Measurements from ENCODE around the gene YIF1A. TPM values are rescaled to one million over a fixed set of nuclear protein-coding genes. Genes with fewer than 3 reads are reported as not detected.
A peak's percentile ranks its signal among the peaks of the same experiment; 100 is the strongest.

The YIF1A gene
- polyA plus RNA-seq, 1 donor from 2014 or later: 51.2 TPM

GRCh38 chr11:66267039-66267378 lies 21.9 kb downstream of the YIF1A start:
- Histone ChIP-seq H3F3A (ENCODE audit: insufficient read depth, low read length, poor library complexity, severe bottlenecking) (no peaks in the 10 kb centered on the region), H3K27me3 (ENCODE audit: insufficient read depth, low read depth, low read length) (no peaks in the 10 kb centered on the region), H3K79me2 (replicated peaks; ENCODE audit: insufficient read depth, low read length) (peaks cover 20% of the 10 kb centered on the region), H3K27ac (ENCODE audit: low read length) (peak overlapping the region; percentile 92), H3K9me2 (ENCODE audit: insufficient read depth, low read length) (no peaks in the 10 kb centered on the region), H3K36me3 (ENCODE audit: insufficient read depth, low read length) (no peaks in the 10 kb centered on the region), H3K9ac (ENCODE audit: low read length) (peak overlapping the region; percentile 57), H3K4me3 (ENCODE audit: low read length) (peak overlapping the region; percentile 92), H3K4me2 (ENCODE audit: low read length) (no peak overlapping the region), H2AFZ (ENCODE audit: low read depth, low read length) (no peak overlapping the region), H4K20me1 (ENCODE audit: insufficient read depth) (no peaks in the 10 kb centered on the region), H3K9me3 (ENCODE audit: low read length) (no peaks in the 10 kb centered on the region)
- no peak for TF ChIP-seq MXI1 (conservative IDR thresholded peaks at IDR 0.05; ENCODE audit: poor library complexity, severe bottlenecking)
- no peak for TF ChIP-seq TAF1 (IDR thresholded peaks at IDR 0.05; ENCODE audit: low read depth)
- TF ChIP-seq SMC3 (conservative IDR thresholded peaks at IDR 0.05; ENCODE audit: poor library complexity): no peak
- no peak for TF ChIP-seq POLR2AphosphoS5 (IDR thresholded peaks at IDR 0.05)
- no peak for TF ChIP-seq RAD21 (conservative IDR thresholded peaks at IDR 0.05)
- no peak for TF ChIP-seq EP300 (conservative IDR thresholded peaks at IDR 0.05; ENCODE audit: poor library complexity, severe bottlenecking)
- TF ChIP-seq, protein P1, sequence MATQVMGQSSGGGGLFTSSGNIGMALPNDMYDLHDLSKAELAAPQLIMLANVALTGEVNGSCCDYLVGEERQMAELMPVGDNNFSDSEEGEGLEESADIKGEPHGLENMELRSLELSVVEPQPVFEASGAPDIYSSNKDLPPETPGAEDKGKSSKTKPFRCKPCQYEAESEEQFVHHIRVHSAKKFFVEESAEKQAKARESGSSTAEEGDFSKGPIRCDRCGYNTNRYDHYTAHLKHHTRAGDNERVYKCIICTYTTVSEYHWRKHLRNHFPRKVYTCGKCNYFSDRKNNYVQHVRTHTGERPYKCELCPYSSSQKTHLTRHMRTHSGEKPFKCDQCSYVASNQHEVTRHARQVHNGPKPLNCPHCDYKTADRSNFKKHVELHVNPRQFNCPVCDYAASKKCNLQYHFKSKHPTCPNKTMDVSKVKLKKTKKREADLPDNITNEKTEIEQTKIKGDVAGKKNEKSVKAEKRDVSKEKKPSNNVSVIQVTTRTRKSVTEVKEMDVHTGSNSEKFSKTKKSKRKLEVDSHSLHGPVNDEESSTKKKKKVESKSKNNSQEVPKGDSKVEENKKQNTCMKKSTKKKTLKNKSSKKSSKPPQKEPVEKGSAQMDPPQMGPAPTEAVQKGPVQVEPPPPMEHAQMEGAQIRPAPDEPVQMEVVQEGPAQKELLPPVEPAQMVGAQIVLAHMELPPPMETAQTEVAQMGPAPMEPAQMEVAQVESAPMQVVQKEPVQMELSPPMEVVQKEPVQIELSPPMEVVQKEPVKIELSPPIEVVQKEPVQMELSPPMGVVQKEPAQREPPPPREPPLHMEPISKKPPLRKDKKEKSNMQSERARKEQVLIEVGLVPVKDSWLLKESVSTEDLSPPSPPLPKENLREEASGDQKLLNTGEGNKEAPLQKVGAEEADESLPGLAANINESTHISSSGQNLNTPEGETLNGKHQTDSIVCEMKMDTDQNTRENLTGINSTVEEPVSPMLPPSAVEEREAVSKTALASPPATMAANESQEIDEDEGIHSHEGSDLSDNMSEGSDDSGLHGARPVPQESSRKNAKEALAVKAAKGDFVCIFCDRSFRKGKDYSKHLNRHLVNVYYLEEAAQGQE (IDR thresholded peaks at IDR 0.05; ENCODE audit: borderline replicate concordance): no peak
- TF ChIP-seq, protein P2, sequence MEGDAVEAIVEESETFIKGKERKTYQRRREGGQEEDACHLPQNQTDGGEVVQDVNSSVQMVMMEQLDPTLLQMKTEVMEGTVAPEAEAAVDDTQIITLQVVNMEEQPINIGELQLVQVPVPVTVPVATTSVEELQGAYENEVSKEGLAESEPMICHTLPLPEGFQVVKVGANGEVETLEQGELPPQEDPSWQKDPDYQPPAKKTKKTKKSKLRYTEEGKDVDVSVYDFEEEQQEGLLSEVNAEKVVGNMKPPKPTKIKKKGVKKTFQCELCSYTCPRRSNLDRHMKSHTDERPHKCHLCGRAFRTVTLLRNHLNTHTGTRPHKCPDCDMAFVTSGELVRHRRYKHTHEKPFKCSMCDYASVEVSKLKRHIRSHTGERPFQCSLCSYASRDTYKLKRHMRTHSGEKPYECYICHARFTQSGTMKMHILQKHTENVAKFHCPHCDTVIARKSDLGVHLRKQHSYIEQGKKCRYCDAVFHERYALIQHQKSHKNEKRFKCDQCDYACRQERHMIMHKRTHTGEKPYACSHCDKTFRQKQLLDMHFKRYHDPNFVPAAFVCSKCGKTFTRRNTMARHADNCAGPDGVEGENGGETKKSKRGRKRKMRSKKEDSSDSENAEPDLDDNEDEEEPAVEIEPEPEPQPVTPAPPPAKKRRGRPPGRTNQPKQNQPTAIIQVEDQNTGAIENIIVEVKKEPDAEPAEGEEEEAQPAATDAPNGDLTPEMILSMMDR (IDR thresholded peaks at IDR 0.05; ENCODE audit: poor library complexity, severe bottlenecking): no peak

DNA sequence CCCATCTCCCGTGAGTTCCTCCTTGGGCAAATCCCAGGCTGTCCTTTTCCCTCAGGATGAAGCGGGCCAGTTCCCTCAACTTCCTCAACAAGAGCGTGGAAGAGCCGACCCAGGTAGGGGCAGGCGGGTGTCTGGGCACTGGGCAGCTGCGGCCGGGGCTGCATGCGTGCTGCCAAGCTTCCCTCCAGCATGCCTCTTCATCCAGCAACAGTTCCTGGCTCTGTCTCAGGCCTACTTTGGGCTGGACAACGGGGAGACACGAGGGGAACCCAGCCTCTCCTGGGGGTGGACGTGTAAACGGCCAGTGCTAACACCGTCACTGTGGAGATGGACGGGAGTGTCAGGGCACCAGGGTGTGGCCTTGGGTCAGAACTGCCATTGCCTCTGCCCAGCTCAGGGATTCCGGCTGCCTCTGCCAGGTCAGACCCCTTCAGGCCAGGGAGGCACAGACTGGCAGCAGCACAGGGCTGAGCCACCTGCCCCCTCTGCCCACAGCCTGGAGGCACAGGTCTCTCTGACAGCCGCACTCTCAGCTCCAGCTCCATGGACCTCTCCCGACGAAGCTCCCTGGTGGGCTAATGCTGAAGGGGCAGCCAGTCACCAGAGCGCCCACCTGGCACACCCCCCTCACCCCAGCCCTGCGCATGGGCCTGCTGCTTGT lies 22.4 kb downstream of the YIF1A start:
- TF ChIP-seq MXI1 (conservative IDR thresholded peaks at IDR 0.05; ENCODE audit: poor library complexity, severe bottlenecking): no peak
- TF ChIP-seq, protein P2 (IDR thresholded peaks at IDR 0.05; ENCODE audit: poor library complexity, severe bottlenecking): no peak
- TF ChIP-seq TAF1 (IDR thresholded peaks at IDR 0.05; ENCODE audit: low read depth): no peak
- TF ChIP-seq RAD21 (conservative IDR thresholded peaks at IDR 0.05): no peak
- TF ChIP-seq SMC3 (conservative IDR thresholded peaks at IDR 0.05; ENCODE audit: poor library complexity): no peak
- no peak for TF ChIP-seq EP300 (conservative IDR thresholded peaks at IDR 0.05; ENCODE audit: poor library complexity, severe bottlenecking)
- Histone ChIP-seq H3K36me3 (ENCODE audit: insufficient read depth, low read length) (no peaks in the 10 kb centered on the region), H2AFZ (ENCODE audit: low read depth, low read length) (no peak overlapping the region), H3K79me2 (replicated peaks; ENCODE audit: insufficient read depth, low read length) (peaks cover 20% of the 10 kb centered on the region), H3F3A (ENCODE audit: insufficient read depth, low read length, poor library complexity, severe bottlenecking) (no peaks in the 10 kb centered on the region), H4K20me1 (ENCODE audit: insufficient read depth) (no peaks in the 10 kb centered on the region), H3K9me3 (ENCODE audit: low read length) (no peaks in the 10 kb centered on the region), H3K4me3 (ENCODE audit: low read length) (peak overlapping the region; percentile 92), H3K9me2 (ENCODE audit: insufficient read depth, low read length) (no peaks in the 10 kb centered on the region), H3K27ac (ENCODE audit: low read length) (peak overlapping the region; percentile 92), H3K4me2 (ENCODE audit: low read length) (no peak overlapping the region), H3K9ac (ENCODE audit: low read length) (peak overlapping the region; percentile 57), H3K27me3 (ENCODE audit: insufficient read depth, low read depth, low read length) (no peaks in the 10 kb centered on the region)

Measured in neural cell (in vitro differentiated cells).